AG04450 (cell line): Measurements from ENCODE around the gene ULK4. TPM values are rescaled to one million over a fixed set of nuclear protein-coding genes. Genes with fewer than 3 reads are reported as not detected.

Experiments
- CTCF ChIA-PET: fragments of 300-600, 350-600 bp; formaldehyde crosslinking; extraction: SDS; loops from one replicate; lab custom pipeline; 2022; ENCODE audit warnings: antibody characterized with exemption, inconsistent platforms; lab: Charles Lee
- POLR2A ChIA-PET: fragments of 350-600 bp; formaldehyde crosslinking; extraction: SDS; loops from one replicate; lab custom pipeline; 2021; ENCODE audit warnings: antibody characterized with exemption, inconsistent platforms; lab: Yijun Ruan, JAX
- DNase-seq: peaks from one replicate; pipeline ENCODE4 v3.0.0-alpha.2; 2011; ENCODE audit warnings: low read depth, low spot score
- H3K27ac ChIP-seq: one replicate; pipeline ENCODE4 v1.5.1; 2012; ENCODE audit warnings: low read depth, low read length, control low read depth
- H3K27me3 ChIP-seq: one replicate; pipeline ENCODE4 v1.6.0; 2012; ENCODE audit warnings: low read length; ENCODE audit not compliant: control insufficient read depth, insufficient read depth
- H3K4me3 ChIP-seq: 2 replicates; pipeline ENCODE4 v1.5.1; 2011; ENCODE audit warnings: mild to moderate bottlenecking, low read depth, low read length, control low read depth
- H3K9me3 ChIP-seq: 2 replicates; pipeline ENCODE4 v1.5.1; 2012; ENCODE audit warnings: low read length; ENCODE audit not compliant: control insufficient read depth, insufficient read depth
- polyA plus RNA-seq: library from polyadenylated mRNA; depleted of rRNA; stranded (reverse); fragments of >200 nt; gene quantifications from 2 replicates; pipeline ENCODE4 v1.2.3, GENCODE V29; 2011
- TF ChIP-seq, protein P1 (sequence below): IDR thresholded peaks from 2 replicates; pipeline ENCODE4 v1.5.1; 2011; ENCODE audit warnings: low read depth, low read length, control low read depth, inconsistent platforms

The ULK4 gene
- polyA plus RNA-seq, 1 experiment: 3.7 TPM

DNA sequence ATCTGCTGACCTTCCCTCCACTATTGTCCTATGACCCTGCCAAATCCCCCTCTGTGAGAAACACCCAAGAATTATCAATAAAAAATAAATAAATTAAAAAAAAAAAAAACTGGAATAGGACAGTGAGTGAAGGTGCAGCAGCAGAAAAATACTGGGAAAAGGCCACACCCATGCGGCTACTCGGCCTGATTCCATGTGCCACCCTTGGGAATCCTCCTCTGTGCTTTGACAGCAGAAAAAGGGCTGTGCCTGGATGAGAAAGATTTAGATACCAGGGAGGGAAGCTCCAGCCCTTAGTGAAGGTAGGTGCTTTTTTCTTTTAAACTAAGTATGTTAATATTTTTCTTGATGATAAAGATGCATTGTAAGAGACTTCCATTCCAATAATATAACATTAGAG lies 654.8 kb downstream of the ULK4 start:
- Histone ChIP-seq H3K9me3 (no peaks in the 10 kb centered on the region), H3K27me3 (no peaks in the 10 kb centered on the region), H3K4me3 (no peak overlapping the region), H3K27ac (no peak overlapping the region)
- CTCF ChIA-PET: no interaction called here
- no peak for DNase-seq
- TF ChIP-seq, protein P1, sequence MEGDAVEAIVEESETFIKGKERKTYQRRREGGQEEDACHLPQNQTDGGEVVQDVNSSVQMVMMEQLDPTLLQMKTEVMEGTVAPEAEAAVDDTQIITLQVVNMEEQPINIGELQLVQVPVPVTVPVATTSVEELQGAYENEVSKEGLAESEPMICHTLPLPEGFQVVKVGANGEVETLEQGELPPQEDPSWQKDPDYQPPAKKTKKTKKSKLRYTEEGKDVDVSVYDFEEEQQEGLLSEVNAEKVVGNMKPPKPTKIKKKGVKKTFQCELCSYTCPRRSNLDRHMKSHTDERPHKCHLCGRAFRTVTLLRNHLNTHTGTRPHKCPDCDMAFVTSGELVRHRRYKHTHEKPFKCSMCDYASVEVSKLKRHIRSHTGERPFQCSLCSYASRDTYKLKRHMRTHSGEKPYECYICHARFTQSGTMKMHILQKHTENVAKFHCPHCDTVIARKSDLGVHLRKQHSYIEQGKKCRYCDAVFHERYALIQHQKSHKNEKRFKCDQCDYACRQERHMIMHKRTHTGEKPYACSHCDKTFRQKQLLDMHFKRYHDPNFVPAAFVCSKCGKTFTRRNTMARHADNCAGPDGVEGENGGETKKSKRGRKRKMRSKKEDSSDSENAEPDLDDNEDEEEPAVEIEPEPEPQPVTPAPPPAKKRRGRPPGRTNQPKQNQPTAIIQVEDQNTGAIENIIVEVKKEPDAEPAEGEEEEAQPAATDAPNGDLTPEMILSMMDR: no peak
- POLR2A ChIA-PET: no interaction called here

DNA sequence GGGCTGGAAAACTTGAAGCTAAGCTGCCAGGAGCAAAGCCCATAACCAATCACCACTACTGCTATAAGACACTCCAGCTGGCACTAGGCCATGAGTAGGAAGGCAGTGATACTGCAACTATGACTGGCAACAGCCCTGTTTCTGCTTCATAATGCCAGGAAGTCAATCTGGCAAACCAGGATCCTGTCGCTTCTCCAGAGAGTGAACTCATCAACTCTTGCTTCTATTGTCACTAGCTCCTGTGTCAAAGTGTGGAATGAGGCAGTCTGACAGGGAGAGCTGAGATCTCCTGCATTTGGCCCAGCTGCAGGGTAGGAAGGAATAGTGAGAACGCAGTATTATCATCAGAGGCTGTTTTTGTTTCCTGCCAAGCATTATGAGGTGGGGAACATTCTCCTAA lies 657.3 kb downstream of the ULK4 start:
- DNase-seq: no peak
- TF ChIP-seq, protein P1: no peak
- ChIA-PET POLR2A (no interaction called here), CTCF (interaction anchor here (0.6 kb wide), 1 partner anchor 1889 kb away, joined by 6 read pairs; no protein-coding TSS in a partner anchor)
- no peaks in the 10 kb centered on the region for H3K9me3 ChIP-seq
- H3K4me3 ChIP-seq: no peak overlapping the region
- no peaks in the 10 kb centered on the region for H3K27me3 ChIP-seq
- H3K27ac ChIP-seq: no peak overlapping the region

DNA sequence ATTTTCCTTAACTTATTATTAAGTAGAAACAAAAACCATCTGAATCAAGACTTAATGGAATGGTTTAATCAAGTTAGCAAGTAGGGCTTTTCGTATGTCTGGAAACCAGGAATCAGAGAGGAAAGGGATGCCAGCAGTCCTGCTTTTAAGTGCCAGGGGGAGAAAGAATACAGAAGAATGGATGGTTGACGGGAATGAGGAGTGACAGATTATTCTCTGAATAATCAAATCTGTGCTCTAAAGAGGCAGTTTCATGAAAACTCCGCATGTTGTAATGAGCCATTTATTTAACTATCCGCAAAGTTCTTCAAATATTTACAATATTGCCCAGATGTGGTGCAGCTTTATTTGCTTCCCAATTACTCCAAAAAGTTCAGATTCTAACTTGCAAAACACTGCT lies 659.6 kb downstream of the ULK4 start:
- CTCF ChIA-PET: no interaction called here
- TF ChIP-seq, protein P1: no peak
- Histone ChIP-seq H3K4me3 (no peak overlapping the region), H3K27me3 (no peaks in the 10 kb centered on the region), H3K9me3 (no peaks in the 10 kb centered on the region), H3K27ac (no peak overlapping the region)
- POLR2A ChIA-PET: no interaction called here
- no peak for DNase-seq

DNA sequence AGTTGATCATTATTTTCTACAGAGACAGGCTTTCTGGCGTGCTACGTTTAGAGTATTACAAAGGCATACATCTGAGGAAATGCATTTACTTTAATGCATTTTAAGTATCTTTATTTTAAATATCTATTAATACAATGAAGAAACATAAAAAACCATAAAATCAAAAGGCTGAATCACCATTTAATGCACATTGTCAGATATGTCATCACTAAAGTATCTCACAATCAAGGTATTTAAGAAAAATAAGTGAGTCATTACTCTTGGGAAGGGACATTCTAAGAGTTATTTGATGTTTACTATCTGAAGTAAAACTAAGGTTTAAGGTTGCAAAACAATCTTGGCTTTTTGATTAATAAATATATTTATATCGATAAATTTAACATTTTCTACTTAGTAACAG lies 660.4 kb downstream of the ULK4 start:
- POLR2A ChIA-PET: no interaction called here
- DNase-seq: no peak
- Histone ChIP-seq H3K27me3 (no peaks in the 10 kb centered on the region), H3K27ac (no peak overlapping the region), H3K9me3 (no peaks in the 10 kb centered on the region), H3K4me3 (no peak overlapping the region)
- TF ChIP-seq, protein P1: no peak
- CTCF ChIA-PET: no interaction called here

DNA sequence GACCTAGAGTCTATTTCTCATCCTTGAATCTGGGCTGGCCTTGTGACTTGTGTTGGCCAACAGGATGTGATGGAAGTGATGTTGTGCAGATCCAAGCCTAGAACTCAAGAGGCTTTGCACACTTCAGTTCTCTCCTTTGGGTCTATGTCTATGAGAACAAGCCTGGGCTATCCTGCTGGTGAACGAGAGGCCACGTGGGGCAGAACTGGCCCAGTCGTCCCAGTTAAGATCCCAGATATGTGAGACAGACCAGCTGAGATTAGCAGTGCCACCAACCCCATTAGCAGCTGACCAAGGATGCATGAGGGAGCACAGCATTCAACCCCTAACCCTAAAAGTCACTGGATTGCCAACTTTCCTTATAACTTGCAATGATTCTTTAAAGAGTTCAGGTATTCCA lies 662.9 kb downstream of the ULK4 start:
- no peaks in the 10 kb centered on the region for H3K27me3 ChIP-seq
- no peak for DNase-seq
- CTCF ChIA-PET: no interaction called here
- H3K27ac ChIP-seq: no peak overlapping the region
- POLR2A ChIA-PET: no interaction called here
- no peak overlapping the region for H3K4me3 ChIP-seq
- TF ChIP-seq, protein P1: no peak
- H3K9me3 ChIP-seq: no peaks in the 10 kb centered on the region
